ENCODE data around the gene SAMD9. TPM values are rescaled to one million over a fixed set of nuclear protein-coding genes. Genes with fewer than 3 reads are reported as not detected.
"Not testable (repeated sequence)": the region's sequence is repeated elsewhere in the genome, so short reads cannot be mapped to it uniquely, and the experiment has no call there.

SAMD9 gene
- total RNA-seq, 2 donors from 2014 or later: 23.1 to 35.7 TPM

DNA sequence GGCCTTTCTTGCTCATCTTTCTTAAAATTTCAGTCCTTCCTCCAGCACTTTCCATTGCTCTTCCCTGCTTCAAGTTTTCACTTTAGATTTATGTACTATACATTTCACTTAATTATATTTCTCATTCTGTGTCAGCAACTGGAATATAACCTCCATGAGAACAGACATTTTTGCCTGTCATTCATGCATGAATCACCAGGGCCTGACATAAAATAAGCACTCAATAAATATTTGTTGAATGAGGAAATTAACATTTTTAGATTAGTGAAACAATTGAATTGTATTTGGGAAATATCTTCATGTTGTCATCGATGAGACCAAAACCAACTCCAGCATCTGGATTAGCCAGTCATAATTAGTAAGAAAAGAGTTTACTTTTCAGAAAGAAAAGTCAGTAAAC is 24.3 kb upstream of the SAMD9 start:
- peaks cover 15% of the 10 kb centered on the region for H3K4me1 Mint-ChIP-seq
- no peaks in the 10 kb centered on the region for H3K27me3 Mint-ChIP-seq
- peaks cover 13% of the 10 kb centered on the region for H3K36me3 Mint-ChIP-seq (ENCODE audit: low read depth)
- ATAC-seq (replicated peaks): no peak
- H3K4me3 Mint-ChIP-seq: no peak overlapping the region
- H3K9me3 Mint-ChIP-seq: peaks cover 5% of the 10 kb centered on the region
- H3K27ac Mint-ChIP-seq: no peak overlapping the region

DNA sequence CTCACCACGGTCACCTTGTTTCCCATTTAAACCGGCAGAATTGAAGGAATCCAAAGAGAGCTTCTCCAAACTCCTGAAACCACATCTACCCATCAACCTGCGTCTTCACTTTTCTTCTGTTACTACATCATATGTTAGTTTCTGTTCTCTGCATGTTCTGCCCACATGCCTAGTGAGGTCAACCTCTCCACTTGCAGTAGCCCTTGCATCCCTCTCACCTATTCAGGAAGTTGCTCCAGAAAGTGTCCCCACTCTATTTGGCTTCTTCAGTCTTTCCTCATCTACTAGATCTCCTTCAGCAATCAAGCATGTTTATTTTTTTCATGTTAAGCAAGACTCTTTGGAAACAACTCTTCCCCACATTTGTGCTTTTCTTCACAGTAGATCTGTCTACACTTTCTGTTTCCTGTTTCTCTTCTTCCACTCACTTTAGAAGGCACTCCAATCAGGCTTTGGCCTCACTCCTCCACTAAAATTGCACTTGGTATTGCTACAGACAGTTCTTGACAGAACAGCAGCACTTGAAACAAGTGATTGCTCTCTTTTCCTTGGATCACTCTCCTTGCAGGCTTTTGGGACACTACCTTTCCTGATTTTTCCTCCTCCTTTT is 22.9 kb upstream of the SAMD9 start:
- no peak for ATAC-seq (replicated peaks)
- peaks cover 28% of the 10 kb centered on the region for H3K36me3 Mint-ChIP-seq (ENCODE audit: low read depth)

DNA sequence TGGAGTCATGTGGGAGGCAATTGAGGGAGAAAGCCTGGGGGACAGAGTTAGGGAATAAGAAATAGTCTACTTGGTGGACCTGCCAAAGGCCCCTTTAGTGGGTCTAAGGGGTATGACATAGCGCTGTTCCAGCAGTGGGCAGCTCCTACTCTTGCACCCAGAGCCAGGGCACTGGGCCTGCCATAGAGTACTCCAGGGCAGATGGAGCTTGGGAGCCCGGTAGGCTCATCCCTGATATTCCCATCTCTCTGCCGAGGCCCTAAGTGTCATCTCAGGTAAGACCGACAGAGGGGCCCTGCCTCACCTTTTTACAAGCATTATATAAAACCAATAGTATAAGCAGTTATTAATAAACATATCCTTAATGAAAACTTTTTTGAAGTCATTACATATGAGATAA is 20.8 kb upstream of the SAMD9 start:
- Mint-ChIP-seq H3K36me3 (ENCODE audit: low read depth) (peaks cover 48% of the 10 kb centered on the region), H3K4me1 (peaks cover 3% of the 10 kb centered on the region), H3K9me3 (peaks cover 21% of the 10 kb centered on the region), H3K4me3 (no peak overlapping the region), H3K27ac (no peak overlapping the region), H3K27me3 (no peaks in the 10 kb centered on the region)
- ATAC-seq (replicated peaks): no peak

More for the DNA sequence above, 22.9 kb upstream of the SAMD9 start:
- Mint-ChIP-seq H3K4me1 (peaks cover 4% of the 10 kb centered on the region), H3K9me3 (peaks cover 5% of the 10 kb centered on the region), H3K4me3 (no peak overlapping the region), H3K27me3 (no peaks in the 10 kb centered on the region), H3K27ac (no peak overlapping the region)

DNA sequence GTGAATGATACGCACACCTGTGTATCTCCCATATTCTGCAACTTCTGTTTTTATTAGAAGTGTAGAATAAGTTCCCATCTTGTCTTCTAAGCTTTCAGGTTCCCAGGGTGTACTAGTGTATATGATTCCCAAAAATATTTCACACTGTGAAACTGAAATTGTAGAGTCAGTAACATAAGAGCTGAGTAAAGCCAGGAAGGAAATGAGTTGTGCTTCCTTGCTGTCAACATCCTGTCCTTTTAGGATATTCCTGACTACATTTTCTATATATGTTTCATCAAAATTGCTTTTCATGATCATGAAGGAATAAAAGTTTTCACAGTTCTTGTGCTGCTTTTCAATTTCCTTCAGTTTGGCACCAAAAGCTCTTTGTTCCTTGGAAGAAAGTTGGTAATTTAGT is 15.2 kb upstream of the SAMD9 start:
- Mint-ChIP-seq H3K4me3 (no peak overlapping the region), H3K27ac (no peak overlapping the region), H3K36me3 (ENCODE audit: low read depth) (peaks cover 42% of the 10 kb centered on the region), H3K4me1 (no peaks in the 10 kb centered on the region), H3K9me3 (peaks cover 31% of the 10 kb centered on the region), H3K27me3 (no peaks in the 10 kb centered on the region)
- no peak for ATAC-seq (replicated peaks)

DNA sequence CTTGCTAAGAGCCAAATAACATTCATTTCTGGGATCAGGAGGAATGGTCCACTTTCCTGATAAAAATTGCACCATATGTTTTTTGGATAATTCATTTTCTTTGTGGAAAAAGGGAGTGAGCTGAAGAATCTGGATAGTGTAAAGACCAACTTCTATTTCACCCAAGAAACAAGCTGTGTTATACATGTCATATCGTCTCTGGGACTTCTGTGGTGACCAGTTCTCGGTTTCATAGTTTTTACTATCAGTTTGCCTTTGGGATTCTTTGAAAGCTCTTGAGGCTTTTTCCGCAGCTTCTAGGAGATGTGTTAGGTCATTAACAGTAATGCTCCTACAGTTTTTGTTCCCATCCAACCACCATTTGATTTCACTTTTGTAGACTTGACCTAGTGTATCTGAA is 14.4 kb upstream of the SAMD9 start:
- Mint-ChIP-seq H3K27me3 (no peaks in the 10 kb centered on the region), H3K27ac (no peak overlapping the region), H3K4me3 (no peak overlapping the region), H3K9me3 (peaks cover 30% of the 10 kb centered on the region), H3K4me1 (no peaks in the 10 kb centered on the region), H3K36me3 (ENCODE audit: low read depth) (peaks cover 36% of the 10 kb centered on the region)
- no peak for ATAC-seq (replicated peaks)

DNA sequence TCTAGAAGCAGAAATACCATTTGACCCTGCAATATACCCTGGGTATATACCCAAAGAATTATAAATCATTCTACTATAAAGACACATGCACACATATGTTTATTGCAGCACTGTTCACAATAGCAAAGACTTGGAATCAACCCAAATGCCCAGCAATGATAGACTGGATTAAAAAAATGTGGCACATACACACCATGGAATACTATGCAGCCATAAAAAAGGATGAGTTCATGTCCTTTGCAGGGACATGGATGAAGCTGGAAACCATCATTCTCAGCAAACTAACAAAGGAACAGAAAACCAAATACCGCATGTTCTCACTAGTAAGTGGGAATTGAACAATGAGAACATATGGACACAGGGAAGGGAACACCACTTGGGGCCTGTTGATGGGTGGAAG is 9.2 kb upstream of the SAMD9 start:
- not testable (repeated sequence) for H3K27me3 Mint-ChIP-seq; H3K4me3 Mint-ChIP-seq; H3K27ac Mint-ChIP-seq; H3K36me3 Mint-ChIP-seq (ENCODE audit: low read depth); ATAC-seq (replicated peaks); H3K4me1 Mint-ChIP-seq
- H3K9me3 Mint-ChIP-seq: peaks cover 39% of the 10 kb centered on the region

DNA sequence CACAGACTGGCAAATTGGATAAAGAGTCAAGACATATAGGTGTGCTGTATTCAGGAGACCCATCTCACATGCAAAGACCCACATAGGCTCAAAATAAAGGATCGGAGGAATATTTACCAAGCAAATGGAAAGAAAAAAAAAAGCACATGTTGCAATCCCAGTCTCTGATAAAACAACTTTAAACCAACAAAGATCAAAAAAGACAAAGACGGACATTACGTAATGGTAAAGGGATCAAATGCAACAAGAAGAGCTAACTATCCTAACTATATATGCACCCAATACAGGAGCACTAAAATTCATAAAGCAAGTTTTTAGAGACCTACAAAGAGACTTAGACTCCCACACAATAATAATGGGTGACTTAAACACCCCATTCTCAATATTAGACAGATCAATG is 5.8 kb upstream of the SAMD9 start:
- not testable (repeated sequence) for H3K4me3 Mint-ChIP-seq

DNA sequence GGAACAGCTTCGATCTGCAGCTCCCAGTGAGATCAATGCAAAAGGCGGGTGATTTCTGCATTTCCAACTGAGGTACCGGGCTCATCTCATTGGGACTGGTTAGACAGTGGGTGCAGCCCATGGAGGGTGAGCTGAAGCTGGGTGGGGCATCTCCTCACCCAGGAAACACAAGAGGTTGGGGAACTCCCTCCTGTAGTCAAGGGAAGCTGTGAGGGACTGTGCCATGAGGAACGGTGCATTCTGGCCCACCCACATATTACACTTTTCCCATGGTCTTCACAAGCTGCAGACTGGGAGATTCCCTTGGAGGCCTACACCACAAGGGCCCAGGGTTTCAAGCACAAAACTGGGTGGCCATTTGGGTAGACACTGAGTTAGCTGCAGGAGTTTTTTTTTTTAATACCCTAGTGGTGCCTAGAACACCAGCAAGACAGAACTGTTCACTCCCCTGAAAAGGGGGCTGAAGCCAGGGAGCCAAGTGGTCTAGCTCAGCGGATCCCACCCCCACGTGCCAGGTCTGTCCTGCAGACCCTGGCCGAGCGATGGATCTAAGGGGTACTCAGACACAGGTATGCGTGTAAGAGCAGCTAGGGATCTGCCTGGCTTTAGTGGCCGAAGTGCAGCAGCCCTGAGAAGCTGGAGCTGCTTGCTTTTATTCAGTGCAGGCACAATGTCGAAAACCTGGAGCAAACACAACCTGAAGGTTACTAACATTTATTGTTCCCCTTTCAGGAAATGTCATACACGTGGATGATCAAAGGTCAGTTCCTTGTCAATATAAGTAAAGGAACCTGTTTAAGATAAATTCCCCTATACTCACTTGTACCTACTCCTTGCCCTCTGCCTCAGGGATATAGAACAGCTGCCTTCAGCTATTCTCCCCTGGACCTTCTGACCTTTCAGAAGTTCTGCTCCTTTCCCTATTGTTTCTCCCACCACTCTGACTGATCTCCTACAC is 3.1 kb upstream of the SAMD9 start:
- H3K4me3 Mint-ChIP-seq: no peak overlapping the region
- no peak for ATAC-seq (replicated peaks)
- no peaks in the 10 kb centered on the region for H3K27me3 Mint-ChIP-seq
- peaks cover 22% of the 10 kb centered on the region for H3K9me3 Mint-ChIP-seq
- H3K36me3 Mint-ChIP-seq (ENCODE audit: low read depth): peaks cover 9% of the 10 kb centered on the region
- H3K27ac Mint-ChIP-seq: no peak overlapping the region
- H3K4me1 Mint-ChIP-seq: peaks cover 16% of the 10 kb centered on the region

More for the DNA sequence above, 5.8 kb upstream of the SAMD9 start:
- H3K4me1 Mint-ChIP-seq; H3K27me3 Mint-ChIP-seq; H3K27ac Mint-ChIP-seq; H3K36me3 Mint-ChIP-seq (ENCODE audit: low read depth); ATAC-seq (replicated peaks): not testable (repeated sequence)
- H3K9me3 Mint-ChIP-seq: peaks cover 30% of the 10 kb centered on the region

DNA sequence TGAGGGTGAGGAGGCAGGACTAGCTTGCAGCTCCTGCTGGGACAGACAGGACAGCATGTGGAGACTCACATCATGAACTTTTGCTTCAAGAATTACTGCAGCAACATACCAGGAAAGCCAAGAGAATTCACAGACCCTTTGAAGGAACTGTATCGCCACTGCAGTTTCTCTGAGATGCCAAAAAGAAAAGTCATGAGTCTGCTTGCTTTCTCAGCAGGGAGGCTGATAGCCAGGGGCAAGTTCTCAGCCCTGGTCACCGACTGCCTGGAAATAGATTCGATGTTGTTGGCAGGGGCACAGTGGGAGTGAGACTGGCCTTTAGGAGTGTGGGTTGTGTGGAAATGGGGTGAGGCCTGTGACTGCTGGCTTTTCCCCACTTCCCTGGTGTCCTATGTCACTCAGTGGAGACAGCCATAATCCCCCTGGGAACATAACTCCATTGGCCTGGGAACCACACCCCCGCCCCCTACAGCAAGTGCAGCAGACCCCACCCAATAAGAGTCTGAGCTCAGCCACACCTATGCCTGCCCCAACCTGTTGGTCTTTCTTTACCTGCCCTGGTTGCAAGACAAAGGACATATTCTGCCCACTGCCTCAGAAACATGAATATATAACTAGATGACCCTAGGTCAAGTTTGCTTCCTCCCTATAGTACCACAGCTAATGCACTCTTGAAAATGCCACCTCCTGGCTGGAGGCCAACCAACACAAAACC is 1.6 kb upstream of the SAMD9 start:
- no peak for ATAC-seq (replicated peaks)
- Mint-ChIP-seq H3K9me3 (peaks cover 15% of the 10 kb centered on the region), H3K4me3 (no peak overlapping the region), H3K4me1 (peaks cover 23% of the 10 kb centered on the region), H3K27me3 (no peaks in the 10 kb centered on the region), H3K27ac (no peak overlapping the region), H3K36me3 (ENCODE audit: low read depth) (peaks cover 24% of the 10 kb centered on the region)

DNA sequence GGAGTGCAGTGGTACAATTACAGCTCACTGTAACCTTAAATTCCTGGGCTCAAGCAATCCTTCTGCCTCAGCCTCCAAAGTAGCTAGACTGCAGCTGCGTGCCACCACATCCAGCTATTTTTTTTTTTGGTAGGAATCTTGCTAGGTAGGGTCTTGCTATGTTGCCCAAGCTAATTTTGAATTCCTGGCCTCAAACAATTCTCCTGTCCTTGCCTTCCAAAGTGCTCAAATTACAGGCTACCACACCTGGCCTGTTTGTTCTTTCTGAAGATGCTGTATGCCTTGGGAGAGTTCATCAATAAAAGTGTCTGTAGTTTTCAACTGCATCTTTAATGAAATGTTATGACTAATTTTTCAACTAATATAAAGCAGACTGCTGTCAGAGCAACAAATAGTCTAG is 452 bp downstream of the SAMD9 start:
- Mint-ChIP-seq H3K27me3 (no peaks in the 10 kb centered on the region), H3K27ac (peak overlapping the region; percentile 91), H3K4me3 (peak overlapping the region; percentile 98), H3K36me3 (ENCODE audit: low read depth) (peaks cover 44% of the 10 kb centered on the region), H3K4me1 (peaks cover 25% of the 10 kb centered on the region), H3K9me3 (peaks cover 5% of the 10 kb centered on the region)
- no peak for ATAC-seq (replicated peaks)

DNA sequence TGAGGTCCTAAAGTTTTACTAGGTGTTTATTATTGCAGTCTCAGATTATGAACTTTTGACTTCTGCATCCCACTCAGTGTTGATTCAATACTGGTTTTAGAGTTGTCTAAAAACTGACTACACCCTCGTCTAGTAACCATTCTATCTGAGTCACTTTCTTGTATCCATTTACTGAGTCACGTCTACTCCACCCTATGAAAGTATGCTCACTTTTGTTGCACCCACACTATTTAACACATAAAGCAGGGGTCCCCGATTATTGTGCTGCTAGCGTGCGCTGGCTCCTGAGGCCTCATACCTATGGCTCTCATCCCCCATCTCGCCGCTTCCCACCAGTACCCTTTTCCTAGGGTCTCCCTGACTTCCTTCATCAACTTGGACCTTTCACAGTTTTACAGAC is 2.0 kb downstream of the SAMD9 start:
- H3K4me3 Mint-ChIP-seq: peak overlapping the region; percentile 98
- H3K27ac Mint-ChIP-seq: peak overlapping the region; percentile 91
- peaks cover 28% of the 10 kb centered on the region for H3K4me1 Mint-ChIP-seq
- H3K36me3 Mint-ChIP-seq (ENCODE audit: low read depth): peaks cover 60% of the 10 kb centered on the region
- H3K9me3 Mint-ChIP-seq: peaks cover 5% of the 10 kb centered on the region
- H3K27me3 Mint-ChIP-seq: no peaks in the 10 kb centered on the region
- ATAC-seq (replicated peaks): peak; percentile 94

DNA sequence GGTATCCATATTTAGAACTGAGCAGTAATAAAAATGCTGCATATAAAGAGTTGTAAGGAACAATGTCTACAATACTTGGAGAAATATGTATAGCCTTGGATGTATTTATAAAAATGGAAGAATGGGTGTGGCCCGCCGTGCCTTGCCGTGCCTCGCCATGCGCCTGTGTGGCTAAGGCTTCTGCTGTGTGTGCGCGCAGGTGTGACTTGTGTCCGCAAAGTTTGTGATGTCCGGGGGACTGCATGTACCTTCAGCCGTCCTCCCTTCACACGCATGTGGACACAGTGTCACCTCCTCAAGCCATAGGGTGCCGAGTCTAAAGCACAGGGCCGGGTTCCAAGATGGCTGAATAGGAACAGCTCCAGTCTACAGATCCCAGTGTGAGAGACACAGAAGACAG is 9.8 kb downstream of the SAMD9 start:
- Mint-ChIP-seq H3K4me3 (no peak overlapping the region), H3K27me3 (no peaks in the 10 kb centered on the region), H3K4me1 (peaks cover 11% of the 10 kb centered on the region), H3K36me3 (ENCODE audit: low read depth) (peaks cover 92% of the 10 kb centered on the region), H3K27ac (no peak overlapping the region), H3K9me3 (peaks cover 24% of the 10 kb centered on the region)
- ATAC-seq (replicated peaks): no peak

DNA sequence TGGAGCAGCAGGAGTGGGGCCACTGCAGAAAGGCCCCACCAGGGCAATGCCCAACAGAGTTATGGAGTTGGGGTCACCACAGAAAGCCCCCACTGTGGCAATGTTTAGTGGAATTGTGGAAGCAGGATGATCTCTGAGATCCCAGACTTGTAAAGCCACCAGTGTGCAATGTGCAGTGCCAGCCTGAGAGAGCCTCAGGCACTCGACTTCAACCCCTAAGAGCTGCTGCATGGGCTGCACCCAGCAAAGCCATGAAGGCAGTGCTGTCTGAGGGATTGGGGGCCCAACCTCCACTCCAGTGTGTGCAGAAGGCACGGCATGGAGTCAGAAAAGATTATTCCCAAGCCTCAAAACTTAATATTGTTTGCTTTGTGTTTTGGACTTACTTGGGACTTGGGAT is 20.4 kb downstream of the SAMD9 start:
- H3K36me3 Mint-ChIP-seq (ENCODE audit: low read depth): no peaks in the 10 kb centered on the region
- peaks cover 7% of the 10 kb centered on the region for H3K27me3 Mint-ChIP-seq
- H3K4me3 Mint-ChIP-seq: no peak overlapping the region
- H3K27ac Mint-ChIP-seq: no peak overlapping the region
- H3K9me3 Mint-ChIP-seq: peaks cover 17% of the 10 kb centered on the region
- ATAC-seq (replicated peaks): no peak
- no peaks in the 10 kb centered on the region for H3K4me1 Mint-ChIP-seq

DNA sequence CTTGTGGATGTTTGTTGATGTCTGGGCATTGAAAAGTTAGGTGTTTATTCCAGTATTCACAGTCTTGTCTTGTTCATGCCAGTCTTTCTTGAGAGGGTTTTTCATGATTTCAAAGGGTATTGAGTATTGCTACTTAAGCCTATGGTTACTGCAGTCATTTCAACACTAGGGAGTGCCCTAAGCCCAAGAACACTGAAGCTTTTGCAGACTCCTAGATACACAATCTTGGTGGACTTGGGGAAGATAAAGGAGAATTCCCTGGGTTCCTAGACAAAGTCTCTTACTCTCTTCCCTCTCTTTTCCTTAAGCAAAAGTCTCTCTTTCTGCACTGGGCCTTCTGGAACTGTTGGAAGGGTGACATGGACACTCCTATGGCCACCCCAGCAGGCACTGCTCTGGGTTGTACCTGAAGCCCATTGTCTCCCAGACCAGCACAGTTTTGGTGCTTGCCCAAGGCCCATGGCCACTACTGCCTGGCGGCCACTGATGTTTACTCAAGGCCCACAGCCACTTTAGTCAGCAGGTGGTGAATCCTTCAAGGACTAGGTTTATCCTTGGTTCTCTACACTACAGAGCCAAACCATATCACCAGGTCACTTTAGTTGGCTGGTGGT is 24.9 kb downstream of the SAMD9 start:
- Mint-ChIP-seq H3K27ac (no peak overlapping the region), H3K9me3 (peaks cover 16% of the 10 kb centered on the region), H3K4me1 (no peaks in the 10 kb centered on the region), H3K4me3 (no peak overlapping the region), H3K27me3 (peaks cover 20% of the 10 kb centered on the region), H3K36me3 (ENCODE audit: low read depth) (no peaks in the 10 kb centered on the region)
- peak; percentile 70 for ATAC-seq (replicated peaks)

Data from activated T-helper 17 cell treated with anti-CD3 and anti-CD28 coated beads, Interleukin-2, amount 50 U/mL, for 72 hours (primary cell).